Measurements from ENCODE around the gene SDHC.

The SDHC gene

GRCh38 chr1:161359291-161359690, 45.1 kb downstream of the SDHC start:
- Histone ChIP-seq H3K27ac (no peak overlapping the region), H3K27me3 (ENCODE audit: insufficient read depth, low read depth, severe bottlenecking) (no peaks in the 10 kb centered on the region), H3K36me3 (peaks cover 41% of the 10 kb centered on the region), H3K9me3 (ENCODE audit: severe bottlenecking) (no peaks in the 10 kb centered on the region), H3K4me3 (ENCODE audit: low read depth, low read length) (no peak overlapping the region)
- DNase-seq = no peak
- no peak for TF ChIP-seq CTCF (IDR thresholded peaks at IDR 0.05; ENCODE audit: low read depth, low read length)

- Histone ChIP-seq H3K27ac (no peak overlapping the region), H3K36me3 (peaks cover 31% of the 10 kb centered on the region), H3K4me3 (ENCODE audit: low read depth, low read length) (no peak overlapping the region), H3K27me3 (ENCODE audit: insufficient read depth, low read depth, severe bottlenecking) (no peaks in the 10 kb centered on the region), H3K9me3 (ENCODE audit: severe bottlenecking) (no peaks in the 10 kb centered on the region)
- no peak for DNase-seq
- no peak for TF ChIP-seq CTCF (IDR thresholded peaks at IDR 0.05; ENCODE audit: low read depth, low read length)
Observed at GRCh38 chr1:161364332-161364731, 50.2 kb downstream of the SDHC start.

GRCh38 chr1:161365207-161365606, 51.0 kb downstream of the SDHC start:
- no peaks in the 10 kb centered on the region for H3K27me3 ChIP-seq (ENCODE audit: insufficient read depth, low read depth, severe bottlenecking)
- H3K27ac ChIP-seq = no peak overlapping the region
- no peak for DNase-seq
- H3K4me3 ChIP-seq (ENCODE audit: low read depth, low read length) = no peak overlapping the region
- TF ChIP-seq CTCF (IDR thresholded peaks at IDR 0.05; ENCODE audit: low read depth, low read length) = no peak
- H3K9me3 ChIP-seq (ENCODE audit: severe bottlenecking) = no peaks in the 10 kb centered on the region
- H3K36me3 ChIP-seq = peaks cover 27% of the 10 kb centered on the region

- peak; percentile 5; the same call in 1 of the 2 replicates for TF ChIP-seq CTCF (IDR thresholded peaks at IDR 0.05; ENCODE audit: low read depth, low read length)
- peak; percentile 78 for DNase-seq
- H3K27ac ChIP-seq = no peak within 1 kb of the TSS
- no peaks in the 10 kb centered on the region for H3K9me3 ChIP-seq (ENCODE audit: severe bottlenecking)
- H3K27me3 ChIP-seq (ENCODE audit: insufficient read depth, low read depth, severe bottlenecking) = no peaks in the 10 kb centered on the region
- no peak within 1 kb of the TSS for H3K4me3 ChIP-seq (ENCODE audit: low read depth, low read length)
- peaks cover 27% of the 10 kb centered on the region for H3K36me3 ChIP-seq
Observed at GRCh38 chr1:161367684-161368400, 53.7 kb downstream of the SDHC start, which contains the start of gene CFAP126. Gene CFAP126, minus strand, starts transcription at chr1:161367876. Its CDS starts 8 bp downstream, at chr1:161367868.

GRCh38 chr1:161373442-161373841, 59.3 kb downstream of the SDHC start:
- DNase-seq = no peak
- H3K4me3 ChIP-seq (ENCODE audit: low read depth, low read length) = no peak overlapping the region
- H3K9me3 ChIP-seq (ENCODE audit: severe bottlenecking) = no peaks in the 10 kb centered on the region
- TF ChIP-seq CTCF (IDR thresholded peaks at IDR 0.05; ENCODE audit: low read depth, low read length) = no peak
- H3K36me3 ChIP-seq = no peaks in the 10 kb centered on the region
- no peak overlapping the region for H3K27ac ChIP-seq
- H3K27me3 ChIP-seq (ENCODE audit: insufficient read depth, low read depth, severe bottlenecking) = no peaks in the 10 kb centered on the region

- no peak overlapping the region for H3K4me3 ChIP-seq (ENCODE audit: low read depth, low read length)
- H3K36me3 ChIP-seq = no peaks in the 10 kb centered on the region
- H3K27me3 ChIP-seq (ENCODE audit: insufficient read depth, low read depth, severe bottlenecking) = no peaks in the 10 kb centered on the region
- TF ChIP-seq CTCF (IDR thresholded peaks at IDR 0.05; ENCODE audit: low read depth, low read length) = peak; percentile 34; the same call in 1 of the 2 replicates
- DNase-seq = no peak
- H3K9me3 ChIP-seq (ENCODE audit: severe bottlenecking) = no peaks in the 10 kb centered on the region
- H3K27ac ChIP-seq = no peak overlapping the region
Observed at GRCh38 chr1:161374373-161374772, 60.2 kb downstream of the SDHC start.

All from WERI-Rb-1 (cell line).